ENCODE results near the gene MORC2.

MORC2 gene

GRCh38 chr22:30875481-30876215 lies 92.9 kb downstream of the MORC2 start:
- DNase-seq = peak in 27 of 56 donors; percentile 10 to 68 (median 39)
